Measurements from ENCODE around the gene DGKB. TPM values are rescaled to one million over a fixed set of nuclear protein-coding genes. Genes with fewer than 3 reads are reported as not detected.

Gene DGKB
- polyA plus RNA-seq, 1 of the 3 experiments (the other 2 are of a cell fraction) = 2.1 TPM

GRCh38 chr7:14288701-14289100 lies 613.9 kb downstream of the DGKB start:
- Histone ChIP-seq H3K9me2 (no peaks in the 10 kb centered on the region), H3K9ac (no peak overlapping the region), H3K9me3 (no peaks in the 10 kb centered on the region), H4K20me1 (ENCODE audit: insufficient read depth) (no peaks in the 10 kb centered on the region), H3K4me1 (ENCODE audit: control insufficient read depth in 1 of 2, insufficient read depth in 2 of 2, low read depth in 1 of 2, low read length in 1 of 2) (no peaks in the 10 kb centered on the region; a peak in 2 of 4 replicates), H3K27me3 (ENCODE audit: insufficient read depth) (no peaks in the 10 kb centered on the region), H3K36me3 (replicated peaks in 1 of 2; ENCODE audit: control insufficient read depth in 1 of 2, insufficient read depth in 2 of 2, low read length in 1 of 2) (no peaks in the 10 kb centered on the region), H3K4me3 (ENCODE audit: low read depth in 2 of 2, low read length in 1 of 2) (no peak overlapping the region), H3F3A (replicated peaks; ENCODE audit: insufficient read depth) (no peaks in the 10 kb centered on the region), H3K79me2 (ENCODE audit: insufficient read depth) (no peaks in the 10 kb centered on the region), H3K4me2 (no peak overlapping the region), H2AFZ (ENCODE audit: low read depth) (no peak overlapping the region), H3K27ac (ENCODE audit: low read depth in 2 of 2, low read length in 1 of 2) (no peak overlapping the region)
- TF ChIP-seq MXI1 (IDR thresholded peaks at IDR 0.05; ENCODE audit: low read depth, low read length) (no peak), RFX5 (IDR thresholded peaks at IDR 0.05; ENCODE audit: low read length) (no peak), TEAD4 (IDR thresholded peaks at IDR 0.05; ENCODE audit: borderline replicate concordance, insufficient read depth) (no peak), MEF2A (IDR thresholded peaks at IDR 0.05; ENCODE audit: borderline replicate concordance, low read depth) (no peak), JUND (IDR thresholded peaks at IDR 0.05) (no peak), TAF1 (IDR thresholded peaks at IDR 0.05; ENCODE audit: borderline replicate concordance, low read depth, low read length) (no peak), RXRA (IDR thresholded peaks at IDR 0.05; ENCODE audit: borderline replicate concordance, low read depth) (no peak), NRF1 (IDR thresholded peaks at IDR 0.05; ENCODE audit: low read depth, low read length) (no peak), PBX3 (IDR thresholded peaks at IDR 0.05) (no peak), ELF1 (IDR thresholded peaks at IDR 0.05) (no peak), EZH2phosphoT487 (IDR thresholded peaks at IDR 0.05; ENCODE audit: borderline replicate concordance, low read depth) (no peak), EP300 (IDR thresholded peaks at IDR 0.05; ENCODE audit: borderline replicate concordance in 1 of 2, low read depth in 1 of 2, low read length in 1 of 2) (no peak), SIN3A (IDR thresholded peaks at IDR 0.05; ENCODE audit: borderline replicate concordance, low read depth, low read length) (no peak), RCOR1 (IDR thresholded peaks at IDR 0.05; ENCODE audit: low read length) (no peak)
- TF ChIP-seq, protein P1, sequence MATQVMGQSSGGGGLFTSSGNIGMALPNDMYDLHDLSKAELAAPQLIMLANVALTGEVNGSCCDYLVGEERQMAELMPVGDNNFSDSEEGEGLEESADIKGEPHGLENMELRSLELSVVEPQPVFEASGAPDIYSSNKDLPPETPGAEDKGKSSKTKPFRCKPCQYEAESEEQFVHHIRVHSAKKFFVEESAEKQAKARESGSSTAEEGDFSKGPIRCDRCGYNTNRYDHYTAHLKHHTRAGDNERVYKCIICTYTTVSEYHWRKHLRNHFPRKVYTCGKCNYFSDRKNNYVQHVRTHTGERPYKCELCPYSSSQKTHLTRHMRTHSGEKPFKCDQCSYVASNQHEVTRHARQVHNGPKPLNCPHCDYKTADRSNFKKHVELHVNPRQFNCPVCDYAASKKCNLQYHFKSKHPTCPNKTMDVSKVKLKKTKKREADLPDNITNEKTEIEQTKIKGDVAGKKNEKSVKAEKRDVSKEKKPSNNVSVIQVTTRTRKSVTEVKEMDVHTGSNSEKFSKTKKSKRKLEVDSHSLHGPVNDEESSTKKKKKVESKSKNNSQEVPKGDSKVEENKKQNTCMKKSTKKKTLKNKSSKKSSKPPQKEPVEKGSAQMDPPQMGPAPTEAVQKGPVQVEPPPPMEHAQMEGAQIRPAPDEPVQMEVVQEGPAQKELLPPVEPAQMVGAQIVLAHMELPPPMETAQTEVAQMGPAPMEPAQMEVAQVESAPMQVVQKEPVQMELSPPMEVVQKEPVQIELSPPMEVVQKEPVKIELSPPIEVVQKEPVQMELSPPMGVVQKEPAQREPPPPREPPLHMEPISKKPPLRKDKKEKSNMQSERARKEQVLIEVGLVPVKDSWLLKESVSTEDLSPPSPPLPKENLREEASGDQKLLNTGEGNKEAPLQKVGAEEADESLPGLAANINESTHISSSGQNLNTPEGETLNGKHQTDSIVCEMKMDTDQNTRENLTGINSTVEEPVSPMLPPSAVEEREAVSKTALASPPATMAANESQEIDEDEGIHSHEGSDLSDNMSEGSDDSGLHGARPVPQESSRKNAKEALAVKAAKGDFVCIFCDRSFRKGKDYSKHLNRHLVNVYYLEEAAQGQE (IDR thresholded peaks at IDR 0.05; ENCODE audit: low read depth, low read length) = no peak
- TF ChIP-seq, protein P2, sequence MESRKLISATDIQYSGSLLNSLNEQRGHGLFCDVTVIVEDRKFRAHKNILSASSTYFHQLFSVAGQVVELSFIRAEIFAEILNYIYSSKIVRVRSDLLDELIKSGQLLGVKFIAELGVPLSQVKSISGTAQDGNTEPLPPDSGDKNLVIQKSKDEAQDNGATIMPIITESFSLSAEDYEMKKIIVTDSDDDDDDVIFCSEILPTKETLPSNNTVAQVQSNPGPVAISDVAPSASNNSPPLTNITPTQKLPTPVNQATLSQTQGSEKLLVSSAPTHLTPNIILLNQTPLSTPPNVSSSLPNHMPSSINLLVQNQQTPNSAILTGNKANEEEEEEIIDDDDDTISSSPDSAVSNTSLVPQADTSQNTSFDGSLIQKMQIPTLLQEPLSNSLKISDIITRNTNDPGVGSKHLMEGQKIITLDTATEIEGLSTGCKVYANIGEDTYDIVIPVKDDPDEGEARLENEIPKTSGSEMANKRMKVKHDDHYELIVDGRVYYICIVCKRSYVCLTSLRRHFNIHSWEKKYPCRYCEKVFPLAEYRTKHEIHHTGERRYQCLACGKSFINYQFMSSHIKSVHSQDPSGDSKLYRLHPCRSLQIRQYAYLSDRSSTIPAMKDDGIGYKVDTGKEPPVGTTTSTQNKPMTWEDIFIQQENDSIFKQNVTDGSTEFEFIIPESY (IDR thresholded peaks at IDR 0.05; ENCODE audit: borderline replicate concordance, low read depth) = no peak
- TF ChIP-seq, protein P3, sequence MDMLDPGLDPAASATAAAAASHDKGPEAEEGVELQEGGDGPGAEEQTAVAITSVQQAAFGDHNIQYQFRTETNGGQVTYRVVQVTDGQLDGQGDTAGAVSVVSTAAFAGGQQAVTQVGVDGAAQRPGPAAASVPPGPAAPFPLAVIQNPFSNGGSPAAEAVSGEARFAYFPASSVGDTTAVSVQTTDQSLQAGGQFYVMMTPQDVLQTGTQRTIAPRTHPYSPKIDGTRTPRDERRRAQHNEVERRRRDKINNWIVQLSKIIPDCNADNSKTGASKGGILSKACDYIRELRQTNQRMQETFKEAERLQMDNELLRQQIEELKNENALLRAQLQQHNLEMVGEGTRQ (IDR thresholded peaks at IDR 0.05; ENCODE audit: borderline replicate concordance, low read depth, low read length) = no peak
- WGBS (ENCODE audit: low lambda C conversion rate) = 61% methylated on average over 3 of the region's 3 CpGs
- no peak for DNase-seq
- ChIA-PET CTCF (no interaction called here), POLR2A (no interaction called here)

All from SK-N-SH (cell line).